Astrocyte (in vitro differentiated cells and primary cell): ENCODE results near the gene GNAQ. TPM values are rescaled to one million over a fixed set of nuclear protein-coding genes. Genes with fewer than 3 reads are reported as not detected.

Source experiments
- DNase-seq: peaks from one replicate; pipeline ENCODE4 v3.0.0-alpha.2; 2010; ENCODE audit warnings: low read depth
- FAIRE-seq: peaks from 2 replicates; lab custom pipeline; 2011; peaks lifted over from hg19 to GRCh38; lab: Jason Lieb, UNC
- H2AFZ ChIP-seq: 2 replicates; pipeline ENCODE4 v1.6.0; 2012; ENCODE audit warnings: low read depth, low read length, inconsistent platforms
- H3K27ac ChIP-seq: 2 replicates; pipeline ENCODE4 v1.5.1; 2011; ENCODE audit warnings: low read depth, low read length, inconsistent platforms
- H3K27me3 ChIP-seq: 2 replicates; pipeline ENCODE4 v1.6.0; 2011; ENCODE audit warnings: low read length, inconsistent platforms; ENCODE audit not compliant: insufficient read depth
- H3K36me3 ChIP-seq: 2 replicates; pipeline ENCODE4 v1.5.1; 2011; ENCODE audit warnings: low read length, inconsistent platforms; ENCODE audit not compliant: insufficient read depth
- H3K4me1 ChIP-seq: 2 replicates; pipeline ENCODE4 v1.5.1; 2011; ENCODE audit warnings: low read length, inconsistent platforms; ENCODE audit not compliant: insufficient read depth
- H3K4me2 ChIP-seq: 2 replicates; pipeline ENCODE4 v1.6.0; 2012; ENCODE audit warnings: low read length, inconsistent platforms
- H3K4me3 ChIP-seq: 2 replicates; pipeline ENCODE4 v1.5.1; 2011; ENCODE audit warnings: low read depth, mild to moderate bottlenecking, low read length, inconsistent platforms; ENCODE audit not compliant: insufficient read depth
- H3K79me2 ChIP-seq: 2 replicates; pipeline ENCODE4 v1.6.0; 2012; ENCODE audit warnings: mild to moderate bottlenecking, low read length, inconsistent platforms; ENCODE audit not compliant: insufficient read depth
- H3K9ac ChIP-seq: 2 replicates; pipeline ENCODE4 v1.6.0; 2012; ENCODE audit warnings: mild to moderate bottlenecking, low read length, inconsistent platforms
- H3K9me3 ChIP-seq: 2 replicates; pipeline ENCODE4 v1.5.1; 2012; ENCODE audit warnings: low read depth, mild to moderate bottlenecking, low read length, inconsistent platforms; ENCODE audit not compliant: insufficient read depth
- H4K20me1 ChIP-seq: 2 replicates; pipeline ENCODE4 v1.6.0; 2012; ENCODE audit warnings: low read length, inconsistent platforms; ENCODE audit not compliant: insufficient read depth
- H3K27ac Mint-ChIP-seq: one replicate; pipeline ENCODE4 v1.8.0; 2021; ENCODE audit warnings: mild to moderate bottlenecking, mixed read lengths; ENCODE audit not compliant: unreplicated experiment
- H3K27me3 Mint-ChIP-seq: one replicate; pipeline ENCODE4 v1.8.0; 2021; ENCODE audit warnings: low read depth, mixed read lengths; ENCODE audit not compliant: unreplicated experiment
- H3K36me3 Mint-ChIP-seq: one replicate; pipeline ENCODE4 v1.8.0; 2021; ENCODE audit warnings: low read depth, mixed read lengths; ENCODE audit not compliant: unreplicated experiment
- H3K4me1 Mint-ChIP-seq: one replicate; pipeline ENCODE4 v1.8.0; 2021; ENCODE audit warnings: low read depth, mixed read lengths; ENCODE audit not compliant: unreplicated experiment
- H3K4me3 Mint-ChIP-seq: one replicate; pipeline ENCODE4 v1.8.0; 2021; ENCODE audit warnings: mild to moderate bottlenecking, moderate library complexity, mixed read lengths; ENCODE audit not compliant: unreplicated experiment
- H3K9me3 Mint-ChIP-seq: one replicate; pipeline ENCODE4 v1.8.0; 2021; ENCODE audit warnings: mild to moderate bottlenecking, mixed read lengths; ENCODE audit not compliant: unreplicated experiment
- EZH2 ChIP-seq: IDR thresholded peaks from 2 replicates; pipeline ENCODE4 v1.6.1; 2012; ENCODE audit warnings: mild to moderate bottlenecking, low read length, inconsistent platforms; ENCODE audit not compliant: insufficient read depth
- total RNA-seq: library from RNA; stranded (reverse); gene quantifications from 2 replicates; pipeline ENCODE4 v1.2.1, GENCODE V29; 2021
- TF ChIP-seq, protein P1 (sequence below): IDR thresholded peaks from 2 replicates; pipeline ENCODE4 v1.5.1; 2011; ENCODE audit warnings: low read depth, mild to moderate bottlenecking, inconsistent platforms, low read length, moderate library complexity; ENCODE audit not compliant: insufficient read depth

The GNAQ gene
- total RNA-seq, 1 donor from 2014 or later, result 74.9 TPM

DNA sequence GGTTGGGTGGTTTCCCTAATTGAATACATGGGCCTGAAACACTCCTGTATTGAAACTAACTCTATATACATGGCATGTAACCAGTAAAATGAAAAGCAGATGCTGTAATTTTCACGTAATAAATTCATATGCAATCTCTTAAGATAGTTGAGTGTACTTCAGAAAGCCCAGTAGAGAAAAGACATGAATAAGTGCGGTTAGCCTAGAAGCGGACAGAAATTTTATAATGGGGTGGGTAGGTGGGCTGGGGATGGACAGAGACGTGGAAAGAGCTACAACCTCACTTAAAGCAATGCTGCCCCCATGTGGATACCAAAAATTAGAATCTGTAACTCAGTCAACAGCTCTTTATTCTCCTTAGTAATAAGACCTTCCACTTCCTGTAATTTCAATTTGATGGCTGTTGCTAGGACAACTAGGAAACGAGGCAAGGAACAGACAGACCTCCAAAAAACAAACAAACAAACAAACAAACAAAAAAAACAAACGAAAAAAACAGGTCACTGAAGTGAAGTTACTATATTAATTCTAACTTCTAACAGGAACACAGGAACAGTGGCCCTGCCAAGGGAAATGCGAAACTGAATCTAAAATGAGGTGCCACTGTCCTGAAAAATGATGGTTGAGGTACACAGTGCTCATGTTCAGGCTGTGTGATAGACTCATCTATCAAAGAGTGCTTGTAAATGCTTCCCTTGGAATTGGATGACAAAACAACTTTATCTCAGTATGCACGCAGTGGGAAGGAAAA, 280.1 kb downstream of the GNAQ start:
- H3K4me1 Mint-ChIP-seq, result peaks cover 44% of the 10 kb centered on the region
- H3K9me3 ChIP-seq, result peaks cover 4% of the 10 kb centered on the region
- peak overlapping the region; percentile 43 for H3K9ac ChIP-seq
- H4K20me1 ChIP-seq, result no peaks in the 10 kb centered on the region
- FAIRE-seq, result peak; percentile 84
- H3K4me3 Mint-ChIP-seq, result no peak overlapping the region
- H3K4me1 ChIP-seq, result peaks cover 34% of the 10 kb centered on the region
- no peak overlapping the region for H3K4me3 ChIP-seq
- peak; percentile 80 for DNase-seq
- H3K9me3 Mint-ChIP-seq, result peaks cover 1% of the 10 kb centered on the region
- no peaks in the 10 kb centered on the region for H3K27me3 ChIP-seq
- peak overlapping the region; percentile 24 for H3K4me2 ChIP-seq
- TF ChIP-seq, protein P1, sequence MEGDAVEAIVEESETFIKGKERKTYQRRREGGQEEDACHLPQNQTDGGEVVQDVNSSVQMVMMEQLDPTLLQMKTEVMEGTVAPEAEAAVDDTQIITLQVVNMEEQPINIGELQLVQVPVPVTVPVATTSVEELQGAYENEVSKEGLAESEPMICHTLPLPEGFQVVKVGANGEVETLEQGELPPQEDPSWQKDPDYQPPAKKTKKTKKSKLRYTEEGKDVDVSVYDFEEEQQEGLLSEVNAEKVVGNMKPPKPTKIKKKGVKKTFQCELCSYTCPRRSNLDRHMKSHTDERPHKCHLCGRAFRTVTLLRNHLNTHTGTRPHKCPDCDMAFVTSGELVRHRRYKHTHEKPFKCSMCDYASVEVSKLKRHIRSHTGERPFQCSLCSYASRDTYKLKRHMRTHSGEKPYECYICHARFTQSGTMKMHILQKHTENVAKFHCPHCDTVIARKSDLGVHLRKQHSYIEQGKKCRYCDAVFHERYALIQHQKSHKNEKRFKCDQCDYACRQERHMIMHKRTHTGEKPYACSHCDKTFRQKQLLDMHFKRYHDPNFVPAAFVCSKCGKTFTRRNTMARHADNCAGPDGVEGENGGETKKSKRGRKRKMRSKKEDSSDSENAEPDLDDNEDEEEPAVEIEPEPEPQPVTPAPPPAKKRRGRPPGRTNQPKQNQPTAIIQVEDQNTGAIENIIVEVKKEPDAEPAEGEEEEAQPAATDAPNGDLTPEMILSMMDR, result peak; percentile 65
- TF ChIP-seq EZH2, result no peak
- no peaks in the 10 kb centered on the region for H3K27me3 Mint-ChIP-seq
- peak overlapping the region; percentile 81 for H3K27ac Mint-ChIP-seq
- H3K36me3 ChIP-seq, result no peaks in the 10 kb centered on the region
- no peak overlapping the region for H2AFZ ChIP-seq
- peak overlapping the region; percentile 51 for H3K27ac ChIP-seq
- H3K79me2 ChIP-seq, result no peaks in the 10 kb centered on the region
- peaks cover 16% of the 10 kb centered on the region for H3K36me3 Mint-ChIP-seq

DNA sequence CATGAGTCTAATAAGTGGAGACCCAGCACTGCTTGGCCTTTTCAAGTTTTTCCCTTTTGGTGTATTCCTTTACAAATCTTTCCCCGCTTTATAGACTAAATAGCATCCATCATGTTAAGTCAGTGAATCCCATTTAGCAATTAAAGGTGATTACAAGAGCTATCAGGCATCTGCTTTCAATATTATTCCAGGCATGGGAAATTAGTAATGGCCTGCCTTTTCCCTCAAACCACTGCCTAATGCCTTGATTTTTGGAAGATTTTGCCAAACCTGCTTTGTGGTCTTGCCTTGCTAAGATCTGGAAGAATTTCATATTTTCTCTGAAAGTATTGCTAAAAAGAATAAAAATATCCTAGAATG, 280.6 kb downstream of the GNAQ start:
- Histone ChIP-seq H3K4me2 (peak overlapping the region; percentile 24), H3K4me1 (peaks cover 34% of the 10 kb centered on the region), H3K36me3 (no peaks in the 10 kb centered on the region), H3K9ac (peak overlapping the region; percentile 43), H3K27me3 (no peaks in the 10 kb centered on the region), H2AFZ (no peak overlapping the region), H3K27ac (peak overlapping the region; percentile 48), H4K20me1 (no peaks in the 10 kb centered on the region), H3K79me2 (no peaks in the 10 kb centered on the region), H3K9me3 (no peaks in the 10 kb centered on the region), H3K4me3 (no peak overlapping the region)
- Mint-ChIP-seq H3K27ac (no peak overlapping the region), H3K4me3 (no peak overlapping the region), H3K9me3 (no peaks in the 10 kb centered on the region), H3K36me3 (peaks cover 12% of the 10 kb centered on the region), H3K4me1 (peaks cover 50% of the 10 kb centered on the region), H3K27me3 (no peaks in the 10 kb centered on the region)
- DNase-seq, result peak; percentile 66
- TF ChIP-seq EZH2, result no peak
- TF ChIP-seq, protein P1, result no peak
- FAIRE-seq, result no peak

DNA sequence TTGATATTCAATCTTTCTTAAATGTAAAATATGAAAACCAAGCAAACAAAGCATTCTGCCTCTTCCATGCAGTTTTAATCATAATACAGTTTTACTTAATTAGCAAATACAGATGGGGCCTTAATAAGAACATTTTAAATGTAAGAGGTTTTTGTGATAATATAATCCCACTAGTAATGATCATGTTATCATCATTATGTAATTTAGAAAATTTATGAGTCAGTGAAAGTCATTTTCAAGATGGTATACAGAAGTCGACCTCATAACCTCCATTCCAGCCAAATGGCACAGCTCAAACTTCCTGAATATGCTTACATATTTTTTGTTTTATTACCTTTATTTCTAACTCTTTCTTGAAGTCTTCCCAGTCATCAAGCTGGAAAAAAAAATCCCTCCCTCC, 281.3 kb downstream of the GNAQ start:
- H2AFZ ChIP-seq, result no peak overlapping the region
- Mint-ChIP-seq H3K4me3 (no peak overlapping the region), H3K27ac (no peak overlapping the region), H3K36me3 (peaks cover 8% of the 10 kb centered on the region), H3K9me3 (no peaks in the 10 kb centered on the region), H3K27me3 (no peaks in the 10 kb centered on the region), H3K4me1 (peaks cover 55% of the 10 kb centered on the region)
- no peaks in the 10 kb centered on the region for H3K36me3 ChIP-seq
- no peaks in the 10 kb centered on the region for H4K20me1 ChIP-seq
- H3K4me3 ChIP-seq, result no peak overlapping the region
- H3K79me2 ChIP-seq, result no peaks in the 10 kb centered on the region
- H3K9me3 ChIP-seq, result no peaks in the 10 kb centered on the region
- peak overlapping the region; percentile 48 for H3K27ac ChIP-seq
- TF ChIP-seq, protein P1, result no peak
- TF ChIP-seq EZH2, result no peak
- FAIRE-seq (no peak), DNase-seq (peak; percentile 49)
- peak overlapping the region; percentile 24 for H3K4me2 ChIP-seq
- peaks cover 34% of the 10 kb centered on the region for H3K4me1 ChIP-seq
- H3K9ac ChIP-seq, result peak overlapping the region; percentile 43
- no peaks in the 10 kb centered on the region for H3K27me3 ChIP-seq
